IMR-90 (cell line): ENCODE data around the gene MGAT5. TPM values are rescaled to one million over a fixed set of nuclear protein-coding genes. Genes with fewer than 3 reads are reported as not detected.
A peak's percentile ranks its signal among the peaks of the same experiment; 100 is the strongest.

Experiments
- ATAC-seq: fragments of 200-7000 bp; cut with Tn5 transposase; 2 replicates; pipeline ENCODE4 v1.9.1; 2020; ENCODE audit warnings: low read depth, mild to moderate bottlenecking, moderate library complexity
- BruUV-seq: library from RNA; stranded (reverse); fragments of 400-500 nt; replicated peaks from 2 replicates; lab custom pipeline; 2021; lab: Mats Ljungman, UMichigan
- CTCF ChIA-PET: fragments of 300-600 bp; formaldehyde crosslinking; extraction: SDS; loops from one replicate; lab custom pipeline; 2021; ENCODE audit warnings: antibody characterized with exemption; lab: Yijun Ruan, JAX
- POLR2A ChIA-PET: fragments of 300-600 bp; sonication (Branson Sonifier 250); formaldehyde crosslinking; loops from one replicate; lab custom pipeline; 2022; ENCODE audit warnings: antibody characterized with exemption; ENCODE audit not compliant: unreplicated experiment; lab: Charles Lee
- DNase-seq: peaks from one replicate; pipeline ENCODE4 v3.0.0; 2013
- H2AFZ ChIP-seq: replicated peaks from 2 replicates; pipeline ENCODE3; 2013; ENCODE audit warnings: low read length, mild to moderate bottlenecking; ENCODE audit not compliant: poor library complexity
- H2AK5ac ChIP-seq: 2 replicates; pipeline ENCODE4 v1.6.1; 2013; ENCODE audit warnings: low read depth, low read length, inconsistent platforms
- H2AK9ac ChIP-seq: replicated peaks from 2 replicates; pipeline ENCODE3; 2013; ENCODE audit warnings: mild to moderate bottlenecking, low read depth, low read length, moderate library complexity; ENCODE audit not compliant: poor library complexity
- H2BK120ac ChIP-seq: 2 replicates; pipeline ENCODE4 v1.6.1; 2013; ENCODE audit warnings: low read depth, low read length, inconsistent platforms
- H2BK15ac ChIP-seq: 3 replicates; pipeline ENCODE4 v1.6.1; 2013; ENCODE audit warnings: low read depth, low read length, inconsistent platforms
- H2BK20ac ChIP-seq: 2 replicates; pipeline ENCODE4 v1.6.1; 2013; ENCODE audit warnings: low read depth, mild to moderate bottlenecking, inconsistent platforms, low read length, moderate library complexity
- H2BK5ac ChIP-seq: 2 replicates; pipeline ENCODE4 v1.6.1; 2013; ENCODE audit warnings: mild to moderate bottlenecking, low read depth, low read length, inconsistent platforms; ENCODE audit not compliant: poor library complexity, severe bottlenecking
- H3K14ac ChIP-seq: replicated peaks from 2 replicates; pipeline ENCODE4 v1.6.1; 2013; ENCODE audit warnings: low read depth, low read length, inconsistent platforms
- H3K18ac ChIP-seq: 2 replicates; pipeline ENCODE4 v1.6.1; 2013; ENCODE audit warnings: low read depth, low read length, control low read depth
- H3K23ac ChIP-seq: 2 replicates; pipeline ENCODE4 v1.6.1; 2013; ENCODE audit warnings: low read depth, low read length, inconsistent platforms
- H3K27ac ChIP-seq: 2 replicates; pipeline ENCODE4 v1.5.1; 2013; ENCODE audit warnings: mild to moderate bottlenecking, control low read depth, low read length; ENCODE audit not compliant: insufficient read depth
- H3K27me3 ChIP-seq: 2 replicates; pipeline ENCODE4 v1.6.1; 2013; ENCODE audit warnings: low read length; ENCODE audit not compliant: control insufficient read depth, insufficient read depth
- H3K36me3 ChIP-seq: 2 replicates; pipeline ENCODE4 v1.6.1; 2013; ENCODE audit warnings: low read length, mixed read lengths; ENCODE audit not compliant: control insufficient read depth, insufficient read depth
- H3K4ac ChIP-seq: 2 replicates; pipeline ENCODE4 v1.6.1; 2013; ENCODE audit warnings: low read depth, low read length, inconsistent platforms
- H3K4me1 ChIP-seq: 2 replicates; pipeline ENCODE4 v1.6.1; 2013; ENCODE audit warnings: low read length, mixed read lengths; ENCODE audit not compliant: control insufficient read depth, insufficient read depth
- H3K4me2 ChIP-seq: 2 replicates; pipeline ENCODE4 v1.6.1; 2013; ENCODE audit warnings: low read depth, mild to moderate bottlenecking, control low read depth, low read length, moderate library complexity
- H3K4me3 ChIP-seq: 2 replicates; pipeline ENCODE4 v1.5.1; 2013; ENCODE audit warnings: low read depth, mild to moderate bottlenecking, control low read depth, low read length, moderate library complexity; ENCODE audit not compliant: insufficient read depth
- H3K56ac ChIP-seq: 2 replicates; pipeline ENCODE4 v1.6.1; 2013; ENCODE audit warnings: low read length, inconsistent platforms; ENCODE audit not compliant: insufficient read depth; ENCODE audit errors: extremely low read depth
- H3K79me1 ChIP-seq, 2 experiments: 2 replicates each; pipeline ENCODE4 v1.6.1; 2013; ENCODE audit warnings: low read length in 2 of 2, inconsistent platforms in 1 of 2, low read depth in 1 of 2
- H3K9ac ChIP-seq: 2 replicates; pipeline ENCODE4 v1.6.1; 2013; ENCODE audit warnings: low read depth, low read length, control low read depth
- H3K9me1 ChIP-seq: 2 replicates; pipeline ENCODE4 v1.6.1; 2013; ENCODE audit warnings: low read length, inconsistent platforms; ENCODE audit not compliant: insufficient read depth
- H3K9me3 ChIP-seq: 2 replicates; pipeline ENCODE4 v1.6.1; 2013; ENCODE audit warnings: low read length; ENCODE audit not compliant: control insufficient read depth, insufficient read depth
- H4K20me1 ChIP-seq: 2 replicates; pipeline ENCODE4 v1.6.1; 2013; ENCODE audit warnings: low read length, inconsistent platforms; ENCODE audit not compliant: insufficient read depth
- H4K5ac ChIP-seq: 2 replicates; pipeline ENCODE4 v1.6.1; 2013; ENCODE audit warnings: mild to moderate bottlenecking, low read depth, low read length, control low read depth
- H4K8ac ChIP-seq, 2 experiments: 2 replicates each; pipeline ENCODE4 v1.6.1; 2013; ENCODE audit warnings: low read depth in 2 of 2, low read length in 2 of 2, control low read depth in 1 of 2, inconsistent platforms in 1 of 2
- H4K91ac ChIP-seq: 2 replicates; pipeline ENCODE4 v1.6.1; 2013; ENCODE audit warnings: low read depth, low read length, inconsistent platforms; ENCODE audit not compliant: insufficient read depth
- CEBPB ChIP-seq: IDR thresholded peaks from 2 replicates; pipeline ENCODE4 v1.6.1; 2012; ENCODE audit warnings: low read depth, low read length, improper control_type of control experiment
- CHD1 ChIP-seq: IDR thresholded peaks from 2 replicates; pipeline ENCODE4 v1.6.1; 2012; ENCODE audit warnings: low read depth, low read length, improper control_type of control experiment
- CTCF ChIP-seq: conservative IDR thresholded peaks from 2 replicates; pipeline ENCODE4 v1.5.1; 2012; ENCODE audit warnings: mild to moderate bottlenecking, low read depth, low read length, improper control_type of control experiment
- ELK1 ChIP-seq: fragments of 150-350 bp; IDR thresholded peaks from 2 replicates; pipeline ENCODE4 v1.6.1; 2016; ENCODE audit warnings: low read depth, mild to moderate bottlenecking, low read length, moderate library complexity, borderline replicate concordance
- FOS ChIP-seq: fragments of 150-350 bp; IDR thresholded peaks from 2 replicates; pipeline ENCODE4 v1.6.1; 2016; ENCODE audit warnings: low read depth, low read length
- MAFK ChIP-seq: IDR thresholded peaks from 2 replicates; pipeline ENCODE4 v1.6.1; 2012; ENCODE audit warnings: low read depth, low read length, improper control_type of control experiment
- MAZ ChIP-seq: IDR thresholded peaks from 2 replicates; pipeline ENCODE4 v1.6.1; 2012; ENCODE audit warnings: low read depth, mild to moderate bottlenecking, low read length, improper control_type of control experiment, moderate library complexity, borderline replicate concordance
- MXI1 ChIP-seq: IDR thresholded peaks from 2 replicates; pipeline ENCODE4 v1.6.1; 2012; ENCODE audit warnings: low read depth, mild to moderate bottlenecking, low read length, moderate library complexity, borderline replicate concordance
- NFE2L2 ChIP-seq: fragments of 150-350 bp; IDR thresholded peaks from 2 replicates; pipeline ENCODE4 v1.6.1; 2016; ENCODE audit warnings: low read depth, mild to moderate bottlenecking, low read length
- RCOR1 ChIP-seq: IDR thresholded peaks from 2 replicates; pipeline ENCODE4 v1.6.1; 2012; ENCODE audit warnings: mild to moderate bottlenecking, low read length, improper control_type of control experiment; ENCODE audit not compliant: insufficient replicate concordance
- SMC3 ChIP-seq: fragments of 150-350 bp; IDR thresholded peaks from 2 replicates; pipeline ENCODE4 v1.6.1; 2016; ENCODE audit warnings: low read depth, mild to moderate bottlenecking, antibody characterized with exemption, low read length, moderate library complexity
- WGBS, 2 experiments: methylation state at CpG; one replicate each; pipeline versions ENCODE4 v1.1.5 to v1.1.7; 2013; ENCODE audit warnings: missing lambda C conversion rate in 2 of 2; ENCODE audit not compliant: insufficient read length in 1 of 2; ENCODE audit errors: extremely low coverage in 2 of 2; 5-methylcytosine and 5-hydroxymethylcytosine counted together
- dilution Hi-C: fragments of 300-500 bp; cut with HindIII; formaldehyde crosslinking; loops from one replicate; pipeline ENCODE4 v1.14.3; 2018; ENCODE audit warnings: low sequenced_read_pairs; ENCODE audit not compliant: unreplicated experiment
- in situ Hi-C: fragments of 300-500 bp; cut with MboI; formaldehyde crosslinking; loops from 3 replicates; pipeline ENCODE4 v1.14.3; 2019; ENCODE audit warnings: low sequenced_read_pairs, inconsistent platforms, mixed read lengths
- intact Hi-C: fragments of 100-400 bp; cut with micrococcal nuclease; formaldehyde crosslinking; loops from 2 replicates; pipeline ENCODE4 v1.10.0; 2022
- polyA plus RNA-seq, 3 experiments: library from polyadenylated mRNA; depleted of rRNA; stranded (reverse); fragments of >200 nt; gene quantifications; 2 replicates each; pipeline ENCODE4 v1.2.3, GENCODE V29; 2012; ENCODE audit warnings: low replicate concordance in 1 of 3
- total RNA-seq: library from RNA; depleted of rRNA; stranded (reverse); fragments of >200 nt; gene quantifications from 2 replicates; pipeline ENCODE4 v1.2.3, GENCODE V29; 2012

The MGAT5 gene
- total and polyA plus RNA-seq, 2 of the 4 experiments (the other 2 are of a cell fraction) = 22.9 to 59.9 TPM

GRCh38 chr2:134393075-134393461 lies 139.2 kb downstream of the MGAT5 start:
- Histone ChIP-seq H3K27me3 (no peaks in the 10 kb centered on the region), H3K4me2 (no peak overlapping the region), H3K9ac (no peak overlapping the region), H3K36me3 (peaks cover 12% of the 10 kb centered on the region), H3K18ac (no peak overlapping the region), H4K8ac (no peak overlapping the region), H2AK5ac (no peak overlapping the region), H3K9me1 (peaks cover 21% of the 10 kb centered on the region), H3K4me1 (peaks cover 7% of the 10 kb centered on the region), H3K14ac (no peak overlapping the region), H2BK120ac (no peak overlapping the region), H2AK9ac (no peak overlapping the region), H2AFZ (no peak overlapping the region), H3K9me3 (no peaks in the 10 kb centered on the region), H3K79me1 (peaks cover 5 to 14% of the 10 kb centered on the region in 2 experiments; a peak in 2 of 4 replicates), H4K91ac (no peak overlapping the region), H3K4me3 (no peak overlapping the region), H3K56ac (no peak overlapping the region), H3K23ac (no peak overlapping the region), H2BK15ac (no peak overlapping the region), H4K5ac (no peak overlapping the region), H3K4ac (no peak overlapping the region), H4K20me1 (no peaks in the 10 kb centered on the region), H2BK5ac (no peak overlapping the region), H2BK20ac (no peak overlapping the region), H3K27ac (no peak overlapping the region)
- intact Hi-C loops (no loop called here), in situ Hi-C loops (no loop called here), dilution Hi-C loops (no loop called here)
- ATAC-seq (peak; percentile 43), DNase-seq (peak; percentile 40)
- no peak for TF ChIP-seq MAFK
- no peak for TF ChIP-seq CEBPB
- TF ChIP-seq CTCF = no peak
- TF ChIP-seq SMC3 = no peak
- TF ChIP-seq FOS = no peak
- no peak for TF ChIP-seq MXI1
- TF ChIP-seq ELK1 = no peak
- no peak for TF ChIP-seq RCOR1
- no peak for TF ChIP-seq NFE2L2
- no peak for TF ChIP-seq MAZ
- no peak for TF ChIP-seq CHD1
- BruUV-seq = no TSS peak
- no CpG with 5 or more reads among the region's 3 CpGs for WGBS, 2 experiments
- POLR2A ChIA-PET = no interaction called here
- CTCF ChIA-PET = interaction anchor here (1.7 kb wide), 1 partner anchor 19 kb away, joined by 9 read pairs; no protein-coding TSS in a partner anchor
